Inflammatory macrophage treated with lipopolysaccharide for 4 hours (primary cell): Measurements from ENCODE around the gene MUC2.

Source experiments
- DNase-seq: peaks from one replicate; pipeline ENCODE4 v3.0.0-alpha.2; 2020

Gene MUC2

DNA sequence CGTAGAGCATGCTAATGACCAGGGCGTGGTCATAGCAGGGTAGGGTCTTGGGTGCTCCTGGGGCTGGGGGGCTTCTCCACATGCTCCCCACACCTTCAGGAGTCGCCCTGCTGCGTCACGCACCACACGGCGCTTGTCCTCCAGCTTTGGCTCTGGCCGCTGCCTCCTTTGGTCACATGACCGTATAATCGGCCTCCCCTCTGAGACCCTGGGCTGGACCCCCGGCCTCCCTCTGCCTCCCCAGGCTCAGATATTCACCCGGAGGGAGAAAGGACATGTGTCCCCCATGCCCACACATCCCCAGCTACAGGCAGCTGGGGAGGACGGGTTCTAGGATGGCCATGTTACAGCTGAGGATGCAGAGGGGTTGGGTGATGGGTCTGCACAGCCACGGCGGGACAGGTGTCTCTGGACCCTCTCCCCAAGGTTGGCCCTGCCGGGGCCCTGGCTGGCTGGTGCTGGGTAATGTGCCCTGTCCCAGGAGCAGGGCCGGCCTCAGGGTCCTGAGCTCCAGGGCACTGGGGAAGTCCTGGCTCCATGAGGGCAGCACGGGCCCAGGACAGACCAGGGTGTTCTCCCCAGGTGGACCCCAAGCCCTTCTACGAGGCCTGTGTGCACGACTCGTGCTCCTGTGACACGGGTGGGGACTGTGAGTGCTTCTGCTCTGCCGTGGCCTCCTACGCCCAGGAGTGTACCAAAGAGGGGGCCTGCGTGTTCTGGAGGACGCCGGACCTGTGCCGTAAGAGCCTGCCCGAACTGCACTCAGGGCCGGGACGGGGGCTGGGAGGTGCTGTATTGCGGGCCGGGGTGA is 14.5 kb downstream of the MUC2 start:
- DNase-seq = no peak

DNA sequence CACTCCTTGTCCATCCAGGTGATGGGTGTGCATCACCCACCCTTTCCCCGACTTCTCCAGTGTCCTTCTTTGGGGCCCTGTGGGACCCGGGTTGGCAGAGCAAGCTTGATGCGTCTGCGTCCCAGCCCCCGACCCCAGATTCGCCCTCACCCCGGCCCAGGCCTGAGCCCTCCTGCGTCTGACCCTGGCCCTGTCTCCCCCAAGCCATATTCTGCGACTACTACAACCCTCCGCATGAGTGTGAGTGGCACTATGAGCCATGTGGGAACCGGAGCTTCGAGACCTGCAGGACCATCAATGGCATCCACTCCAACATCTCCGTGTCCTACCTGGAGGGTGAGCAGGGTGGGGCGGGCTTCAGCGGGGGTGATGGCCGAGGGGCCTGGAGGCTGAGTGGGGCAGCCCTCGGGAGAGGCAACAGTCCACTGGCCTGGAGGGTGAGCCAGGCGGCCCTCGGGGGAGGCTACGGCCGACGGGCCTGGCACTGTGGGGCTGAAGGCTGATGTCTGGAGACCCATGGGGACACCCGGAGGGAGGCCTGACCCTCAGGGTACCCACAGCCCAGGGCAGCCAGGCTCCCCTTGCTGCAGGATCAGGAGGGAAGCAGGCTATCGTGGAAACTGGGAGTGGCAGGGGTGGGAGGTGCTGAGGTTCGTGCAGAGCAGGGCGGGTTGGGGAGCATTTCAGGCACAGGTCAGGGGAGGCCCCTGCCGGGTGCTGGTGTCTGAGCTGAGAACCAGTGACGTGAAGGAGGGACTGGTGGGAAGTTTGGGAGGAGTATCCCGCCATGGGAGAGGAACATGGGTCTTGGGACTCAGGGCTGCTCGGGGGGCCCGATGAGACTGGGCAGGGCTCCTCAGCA is 15.3 kb downstream of the MUC2 start:
- no peak for DNase-seq

DNA sequence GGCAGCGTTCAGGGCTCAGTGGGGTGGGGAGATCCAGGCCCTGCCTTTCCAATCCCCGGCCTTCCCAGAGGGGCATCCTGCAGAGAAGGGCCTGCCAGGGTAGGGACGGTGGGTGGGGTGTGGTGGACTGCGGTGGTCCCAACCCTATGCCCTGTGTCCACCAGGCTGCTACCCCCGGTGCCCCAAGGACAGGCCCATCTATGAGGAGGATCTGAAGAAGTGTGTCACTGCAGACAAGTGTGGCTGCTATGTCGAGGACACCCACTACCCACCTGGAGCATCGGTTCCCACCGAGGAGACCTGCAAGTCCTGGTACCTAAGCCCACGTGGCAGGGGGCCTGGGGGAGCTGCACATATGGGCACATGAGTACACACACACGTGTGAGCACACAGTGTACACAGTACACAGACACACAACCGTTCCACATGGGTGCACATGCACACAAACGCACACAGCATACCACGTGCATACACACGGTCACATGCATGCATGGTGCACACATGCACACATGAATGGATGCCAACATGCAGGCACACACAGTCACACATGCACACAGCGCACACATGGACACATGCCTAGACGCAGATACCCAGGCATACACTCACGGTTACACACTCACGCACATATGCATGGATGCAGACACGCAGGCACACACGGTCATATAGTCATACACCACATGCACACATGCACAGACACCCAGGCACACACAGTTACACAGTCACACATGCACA is 16.1 kb downstream of the MUC2 start:
- DNase-seq = no peak

DNA sequence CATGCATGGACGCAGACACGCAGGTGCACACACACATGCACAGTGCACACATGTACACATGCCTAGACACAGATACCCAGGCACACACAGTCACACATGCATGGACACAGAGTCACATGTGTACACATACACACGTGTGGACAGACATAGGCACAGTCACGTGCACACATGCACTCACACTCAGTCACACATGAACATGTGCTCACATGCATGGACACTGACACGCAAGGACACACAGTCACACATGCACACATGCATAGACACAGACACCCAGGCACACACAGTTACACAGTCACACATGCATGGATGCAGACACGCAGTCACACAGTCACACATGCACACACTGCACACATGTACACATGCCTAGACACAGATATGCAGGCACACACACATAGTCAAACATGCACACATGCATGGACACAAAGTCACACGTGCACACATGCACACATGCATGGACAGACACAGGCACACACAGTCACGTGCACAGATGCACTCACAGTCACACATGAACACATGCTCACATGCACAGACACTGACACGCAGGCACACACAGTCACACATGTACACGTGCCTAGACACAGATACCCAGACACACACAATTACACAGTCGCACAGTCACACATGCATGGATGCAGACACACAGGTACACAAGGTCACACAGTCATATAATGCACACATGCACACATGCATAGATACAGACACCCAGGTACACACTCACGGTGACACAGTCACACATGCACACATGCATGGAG is 16.8 kb downstream of the MUC2 start:
- DNase-seq = no peak

DNA sequence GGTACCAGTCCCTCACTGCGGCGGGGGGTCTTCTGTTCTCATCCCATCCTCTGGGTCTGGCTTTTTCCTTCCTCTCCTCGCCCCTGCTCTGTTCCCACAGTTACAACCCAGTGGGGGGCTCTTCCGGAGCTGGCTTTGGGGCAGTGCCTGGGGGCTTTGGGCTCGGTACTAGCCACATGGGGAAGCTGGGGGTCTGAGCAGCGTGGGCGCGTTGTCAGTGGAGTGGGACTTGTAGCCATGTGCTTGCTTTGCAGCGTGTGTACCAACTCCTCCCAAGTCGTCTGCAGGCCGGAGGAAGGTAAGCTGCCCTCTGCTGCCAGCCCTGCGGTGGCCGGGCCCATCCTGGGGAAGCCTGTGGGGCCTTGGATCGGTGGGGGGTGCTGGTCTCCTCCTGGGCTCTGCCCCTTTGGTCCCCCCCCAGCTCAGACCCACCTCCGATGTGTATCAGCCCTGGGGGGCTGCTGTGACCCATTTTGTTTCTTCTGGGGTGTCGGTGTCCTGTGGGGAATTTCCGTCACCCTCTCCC is 17.5 kb downstream of the MUC2 start:
- no peak for DNase-seq

DNA sequence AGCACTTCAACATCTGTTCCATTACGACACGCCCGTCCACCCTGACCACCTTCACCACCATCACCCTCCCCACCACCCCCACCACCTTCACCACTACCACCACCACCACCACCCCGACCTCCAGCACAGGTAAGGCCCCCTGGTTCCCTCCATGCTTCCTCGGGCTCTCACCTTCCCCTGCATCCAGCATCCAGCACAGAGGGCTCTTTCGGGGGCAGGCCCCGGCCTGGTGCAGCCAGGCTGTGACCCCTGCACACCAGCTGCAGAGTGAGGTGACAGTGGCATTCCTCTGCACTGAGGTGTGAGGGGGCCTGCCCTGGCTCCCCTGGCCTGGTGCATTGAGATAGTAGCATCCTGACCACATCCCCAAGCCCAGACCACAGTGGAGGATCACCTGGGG is 18.2 kb downstream of the MUC2 start:
- DNase-seq = no peak

DNA sequence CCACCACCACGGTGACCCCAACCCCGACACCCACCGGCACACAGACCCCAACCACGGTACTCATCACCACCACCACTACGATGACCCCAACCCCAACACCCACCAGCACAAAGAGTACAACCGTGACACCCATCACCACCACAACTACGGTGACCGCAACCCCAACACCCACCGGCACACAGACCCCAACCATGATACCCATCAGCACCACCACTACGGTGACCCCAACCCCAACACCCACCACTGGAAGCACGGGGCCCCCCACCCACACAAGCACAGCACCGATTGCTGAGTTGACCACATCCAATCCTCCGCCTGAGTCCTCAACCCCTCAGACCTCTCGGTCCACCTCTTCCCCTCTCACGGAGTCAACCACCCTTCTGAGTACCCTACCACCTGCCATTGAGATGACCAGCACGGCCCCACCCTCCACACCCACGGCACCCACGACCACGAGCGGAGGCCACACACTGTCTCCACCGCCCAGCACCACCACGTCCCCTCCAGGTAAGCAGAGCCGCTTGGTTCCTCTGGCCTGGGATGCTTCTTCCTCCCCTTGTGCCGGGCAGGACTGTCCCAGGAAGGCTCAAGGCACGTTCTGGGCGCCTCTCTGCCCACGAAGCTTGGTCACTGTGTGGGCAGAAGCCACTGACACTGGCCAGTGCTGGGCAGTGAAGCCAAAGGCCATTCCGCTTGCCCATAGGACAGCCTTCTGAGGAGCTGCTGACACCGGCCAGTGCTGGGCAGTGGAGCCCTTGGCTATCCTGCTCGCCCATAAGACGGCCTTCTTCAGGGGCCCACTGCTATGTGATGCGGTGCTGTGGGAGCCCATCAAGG is 25.1 kb downstream of the MUC2 start:
- DNase-seq = no peak

DNA sequence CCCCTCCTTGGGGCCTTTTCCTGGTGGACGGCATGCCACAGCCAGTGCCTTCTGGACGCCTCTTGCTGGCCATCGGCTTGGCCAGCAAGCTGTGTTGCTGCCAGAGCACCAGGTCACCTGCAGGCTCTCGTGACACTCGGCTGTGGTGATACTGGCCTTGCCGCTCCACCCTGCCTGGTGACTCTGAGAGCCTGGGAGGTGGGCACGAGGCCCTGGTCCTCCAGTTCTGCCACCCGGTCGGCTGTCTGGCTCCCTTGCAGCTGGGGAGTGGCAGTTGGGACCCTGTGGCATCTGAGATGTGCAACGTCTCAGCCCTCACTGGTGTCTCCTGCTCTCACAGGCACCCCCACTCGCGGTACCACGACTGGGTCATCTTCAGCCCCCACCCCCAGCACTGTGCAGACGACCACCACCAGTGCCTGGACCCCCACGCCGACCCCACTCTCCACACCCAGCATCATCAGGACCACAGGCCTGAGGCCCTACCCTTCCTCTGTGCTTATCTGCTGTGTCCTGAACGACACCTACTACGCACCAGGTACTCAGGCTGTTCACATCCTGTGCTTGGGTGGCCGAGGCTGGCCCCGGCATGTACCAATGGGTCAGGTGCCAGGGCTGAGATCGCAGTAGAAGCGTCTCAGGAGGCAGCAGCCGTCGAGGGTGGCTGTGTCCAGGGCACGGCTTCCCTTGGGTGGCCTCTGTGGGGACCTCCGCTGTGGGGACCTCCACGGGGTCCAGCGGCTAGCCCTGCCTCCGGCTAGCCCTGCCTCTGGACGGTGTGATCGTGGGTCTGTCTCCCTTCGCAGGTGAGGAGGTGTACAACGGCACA is 26.0 kb downstream of the MUC2 start:
- no peak for DNase-seq

DNA sequence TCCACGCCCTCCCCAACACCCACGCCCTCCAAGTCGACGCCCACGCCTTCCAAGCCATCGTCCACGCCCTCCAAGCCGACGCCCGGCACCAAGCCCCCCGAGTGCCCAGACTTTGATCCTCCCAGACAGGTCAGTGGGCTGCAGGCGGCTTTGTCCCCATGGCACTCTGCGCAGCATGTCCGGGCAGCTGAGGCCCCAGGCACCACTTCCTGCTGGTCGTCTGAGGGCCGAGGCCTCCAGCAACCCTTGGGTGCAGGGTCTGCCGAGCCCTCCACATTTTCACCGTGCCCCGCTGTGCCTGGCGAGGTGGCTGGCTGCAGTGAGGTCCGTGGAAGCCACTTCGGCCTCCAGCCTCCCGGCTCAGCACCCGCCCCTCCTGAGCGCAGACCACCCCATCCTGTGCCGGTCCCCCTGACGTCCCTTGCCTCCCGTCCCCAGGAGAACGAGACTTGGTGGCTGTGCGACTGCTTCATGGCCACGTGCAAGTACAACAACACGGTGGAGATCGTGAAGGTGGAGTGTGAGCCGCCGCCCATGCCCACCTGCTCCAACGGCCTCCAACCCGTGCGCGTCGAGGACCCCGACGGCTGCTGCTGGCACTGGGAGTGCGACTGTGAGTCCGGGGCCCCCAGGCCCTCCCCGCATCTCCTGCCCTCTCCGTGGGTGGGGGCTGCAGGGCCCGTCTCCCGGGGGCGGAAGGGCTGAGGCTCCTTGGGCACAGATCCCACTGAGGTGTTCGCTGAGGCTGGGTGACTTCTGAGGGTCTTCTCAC is 26.8 kb downstream of the MUC2 start:
- DNase-seq = no peak

DNA sequence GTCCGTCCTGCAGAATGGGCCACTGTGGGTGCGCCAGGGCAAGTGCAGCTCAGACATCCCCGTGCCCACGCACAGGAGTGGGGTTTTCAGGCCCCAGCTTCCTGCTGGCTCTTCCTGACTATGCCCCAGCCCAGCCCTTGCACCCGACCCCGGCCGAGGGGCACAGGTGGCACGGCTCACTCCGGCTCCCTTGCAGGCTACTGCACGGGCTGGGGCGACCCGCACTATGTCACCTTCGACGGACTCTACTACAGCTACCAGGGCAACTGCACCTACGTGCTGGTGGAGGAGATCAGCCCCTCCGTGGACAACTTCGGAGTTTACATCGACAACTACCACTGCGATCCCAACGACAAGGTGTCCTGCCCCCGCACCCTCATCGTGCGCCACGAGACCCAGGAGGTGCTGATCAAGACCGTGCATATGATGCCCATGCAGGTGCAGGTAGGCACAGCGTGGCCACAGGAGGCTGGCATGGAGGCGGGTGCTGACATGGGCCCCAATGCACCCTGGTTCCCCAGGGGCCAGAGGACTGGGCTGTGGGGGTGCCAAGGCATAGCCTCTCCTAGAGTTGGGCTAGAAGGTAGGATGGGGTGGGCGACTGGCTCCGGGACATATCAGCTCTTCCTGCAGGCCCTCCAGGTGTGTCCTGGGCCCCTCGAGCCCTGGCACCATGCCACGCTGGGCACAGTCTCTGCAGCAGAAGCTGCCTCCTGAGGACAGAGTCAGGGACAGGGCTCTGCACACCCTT is 27.7 kb downstream of the MUC2 start:
- no peak for DNase-seq

DNA sequence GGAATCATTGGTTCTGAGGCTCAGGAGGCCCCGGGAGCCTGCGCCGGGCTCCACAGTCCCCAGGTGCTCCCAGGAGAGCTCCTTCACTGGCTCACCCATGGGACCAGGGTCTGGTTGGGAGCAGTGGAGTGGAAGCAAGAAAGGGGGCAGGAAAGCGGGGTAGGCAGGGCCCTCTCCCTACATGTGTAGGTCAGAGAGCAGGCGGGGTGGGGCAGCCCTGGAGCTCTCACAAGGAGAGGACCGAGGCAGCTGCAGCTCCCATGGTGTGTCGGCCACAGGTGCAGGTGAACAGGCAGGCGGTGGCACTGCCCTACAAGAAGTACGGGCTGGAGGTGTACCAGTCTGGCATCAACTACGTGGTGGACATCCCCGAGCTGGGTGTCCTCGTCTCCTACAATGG is 28.3 kb downstream of the MUC2 start:
- DNase-seq = no peak

DNA sequence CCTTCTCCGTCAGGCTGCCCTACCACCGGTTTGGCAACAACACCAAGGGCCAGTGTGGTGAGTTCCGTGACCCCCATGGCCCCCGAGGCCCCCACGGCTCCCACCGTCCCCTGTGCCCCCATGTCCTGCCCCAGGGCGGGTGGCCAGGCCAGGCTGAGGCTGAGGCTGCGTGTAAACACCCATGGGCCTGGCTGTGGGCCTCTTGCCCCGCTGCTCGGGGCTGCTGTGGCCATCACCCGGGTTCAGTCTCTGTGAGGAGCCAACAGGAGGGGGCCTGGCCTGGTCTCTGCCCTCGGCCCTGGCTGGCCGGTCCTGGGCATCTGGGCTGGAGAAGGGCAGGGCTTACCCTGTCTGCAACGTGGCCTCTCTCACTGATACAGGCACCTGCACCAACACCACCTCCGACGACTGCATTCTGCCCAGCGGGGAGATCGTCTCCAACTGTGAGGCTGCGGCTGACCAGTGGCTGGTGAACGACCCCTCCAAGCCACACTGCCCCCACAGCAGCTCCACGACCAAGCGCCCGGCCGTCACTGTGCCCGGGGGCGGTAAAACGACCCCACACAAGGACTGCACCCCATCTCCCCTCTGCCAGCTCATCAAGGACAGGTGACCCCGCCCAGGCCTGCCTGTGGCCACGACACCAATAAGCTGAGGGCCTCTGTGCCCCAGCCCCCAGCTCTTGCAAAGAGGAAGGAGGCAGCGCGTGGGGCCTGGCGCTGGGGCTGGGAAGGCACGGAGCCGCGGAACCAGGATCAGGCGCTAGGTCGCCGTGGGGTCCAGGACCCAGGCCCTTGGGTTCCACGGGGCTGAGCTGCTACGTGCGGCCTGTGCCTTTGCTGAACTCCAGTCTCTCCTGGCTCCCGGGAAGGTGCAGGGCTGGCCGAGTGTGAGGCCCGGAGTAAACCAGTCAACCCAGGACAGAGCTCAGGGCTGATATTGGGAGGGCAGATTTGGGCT is 29.0 kb downstream of the MUC2 start:
- no peak for DNase-seq

DNA sequence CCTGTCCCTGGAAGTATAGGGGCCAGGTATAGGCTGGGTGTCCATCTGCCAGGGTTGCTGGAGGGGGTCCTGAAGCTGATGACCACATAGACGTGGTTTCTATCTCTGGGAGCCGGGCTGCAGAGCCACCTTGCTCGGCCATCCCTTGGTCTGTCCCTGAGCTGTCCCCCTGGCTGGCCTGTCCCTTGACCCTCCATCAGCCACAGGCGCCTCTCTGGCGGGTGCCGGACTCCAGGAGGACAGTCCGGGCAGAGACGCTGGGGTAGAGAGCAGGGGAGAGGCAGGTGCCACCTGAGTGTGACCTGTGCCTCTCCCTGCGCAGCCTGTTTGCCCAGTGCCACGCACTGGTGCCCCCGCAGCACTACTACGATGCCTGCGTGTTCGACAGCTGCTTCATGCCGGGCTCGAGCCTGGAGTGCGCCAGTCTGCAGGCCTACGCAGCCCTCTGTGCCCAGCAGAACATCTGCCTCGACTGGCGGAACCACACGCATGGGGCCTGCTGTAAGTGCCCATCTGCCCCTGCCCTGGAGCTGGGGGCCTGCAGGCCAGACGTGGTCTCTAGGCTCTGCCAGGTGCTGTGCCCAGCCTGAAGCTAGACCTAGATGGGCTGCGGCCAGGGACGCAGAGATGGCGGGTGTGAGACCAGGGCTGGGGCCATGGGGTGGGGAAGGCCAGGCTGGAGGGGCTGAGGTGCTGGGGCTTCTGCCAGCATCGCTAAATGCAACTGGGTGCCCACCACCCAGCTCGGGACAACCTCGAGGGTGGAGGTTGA is 29.9 kb downstream of the MUC2 start:
- no peak for DNase-seq

DNA sequence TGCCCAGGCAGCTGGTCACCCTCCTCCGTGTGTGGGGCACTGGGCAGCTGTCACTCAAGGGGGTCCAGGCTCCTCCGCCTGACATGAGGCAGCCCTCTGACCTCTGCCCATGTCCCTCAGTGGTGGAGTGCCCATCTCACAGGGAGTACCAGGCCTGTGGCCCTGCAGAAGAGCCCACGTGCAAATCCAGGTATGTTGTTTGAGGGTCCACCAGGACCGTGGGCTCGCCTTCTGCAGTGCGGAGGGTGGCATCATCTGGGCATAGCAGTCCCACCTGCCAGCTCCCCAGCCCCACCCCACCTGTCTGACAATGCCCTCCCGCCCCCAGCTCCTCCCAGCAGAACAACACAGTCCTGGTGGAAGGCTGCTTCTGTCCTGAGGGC is 30.5 kb downstream of the MUC2 start:
- no peak for DNase-seq

DNA sequence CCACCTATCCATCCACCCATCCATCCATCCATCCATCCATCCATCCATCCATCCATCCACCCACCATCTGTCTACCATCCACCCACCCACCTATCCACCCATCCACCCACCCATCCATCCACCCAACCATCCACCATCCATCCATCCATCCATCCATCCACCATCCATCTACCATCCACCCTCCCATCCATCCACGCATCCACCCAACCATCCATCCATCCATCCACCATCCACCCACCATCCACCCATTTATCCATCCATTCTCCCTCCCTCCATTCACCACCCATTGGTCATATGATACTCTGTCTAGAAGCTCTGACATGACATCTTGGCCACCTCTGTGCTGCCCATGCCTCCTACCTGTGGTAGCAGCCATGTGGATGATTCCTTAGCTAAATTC is 31.7 kb downstream of the MUC2 start:
- no peak for DNase-seq

DNA sequence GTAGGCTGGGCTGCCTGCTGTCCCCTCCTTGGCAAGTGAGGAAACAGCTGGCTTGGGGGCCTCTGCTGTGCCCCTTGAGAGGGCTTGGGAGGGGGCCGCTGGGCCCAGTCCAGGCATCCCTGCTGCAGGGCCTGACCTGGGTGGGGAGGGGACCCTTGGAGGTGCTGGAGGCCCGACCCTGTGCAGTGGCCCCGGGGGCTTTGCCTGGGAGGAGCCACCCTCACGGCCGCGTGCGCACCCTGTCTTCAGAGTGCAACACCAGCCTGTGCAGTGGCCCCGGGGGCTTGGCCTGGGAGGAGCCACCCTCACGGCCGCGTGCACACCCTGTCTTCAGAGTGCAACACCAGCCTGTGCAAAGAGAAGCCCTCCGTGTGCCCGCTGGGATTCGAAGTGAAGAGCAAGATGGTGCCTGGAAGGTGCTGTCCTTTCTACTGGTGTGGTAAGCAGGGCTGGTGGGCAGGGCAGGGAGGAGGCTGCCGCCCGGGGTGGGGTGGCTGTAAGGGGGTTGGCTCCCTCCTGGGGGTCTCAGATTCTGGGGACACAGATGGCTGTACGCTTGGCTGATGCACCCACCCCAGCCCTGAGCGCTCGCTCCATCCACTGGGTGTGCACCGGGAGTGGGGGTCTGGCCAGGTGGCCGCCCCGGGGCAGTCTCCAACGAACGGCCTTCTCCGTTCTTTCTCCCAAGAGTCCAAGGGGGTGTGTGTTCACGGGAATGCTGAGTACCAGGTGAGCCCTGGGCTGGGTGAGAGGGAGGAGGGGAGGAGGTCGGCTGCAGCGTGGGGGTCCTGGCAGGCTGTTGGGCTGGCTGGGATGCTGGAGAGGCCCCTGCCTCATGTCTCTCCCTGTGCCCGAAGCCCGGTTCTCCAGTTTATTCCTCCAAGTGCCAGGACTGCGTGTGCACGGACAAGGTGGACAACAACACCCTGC is 32.9 kb downstream of the MUC2 start:
- DNase-seq = no peak
